OCI-LY7 (cell line): ENCODE results near the gene AMFR. TPM values are rescaled to one million over a fixed set of nuclear protein-coding genes. Genes with fewer than 3 reads are reported as not detected.

Source experiments
- BruUV-seq: library from RNA; stranded (reverse); fragments of 400-500 nt; replicated peaks from 2 replicates; lab custom pipeline; 2021; lab: Mats Ljungman, UMichigan
- CTCF ChIA-PET: fragments of 300-600 bp; sonication (Branson Sonifier 250); formaldehyde crosslinking; loops from one replicate; lab custom pipeline; 2022; ENCODE audit warnings: antibody characterized with exemption; ENCODE audit not compliant: unreplicated experiment; lab: Charles Lee
- POLR2A ChIA-PET: fragments of 300-600 bp; sonication (Branson Sonifier 250); formaldehyde crosslinking; loops from one replicate; lab custom pipeline; 2022; ENCODE audit warnings: antibody characterized with exemption; lab: Charles Lee
- DNase-seq: peaks from one replicate; pipeline ENCODE4 v3.0.0-alpha.2; 2015; ENCODE audit warnings: low spot score
- H2AFZ ChIP-seq: fragments of 200-600 bp; sonication (generic), shearing (Covaris generic); 2 replicates; pipeline ENCODE4 v1.6.1; 2014; ENCODE audit warnings: mild to moderate bottlenecking, antibody characterized with exemption, low read length, moderate library complexity
- H3K27ac ChIP-seq: fragments of 200-600 bp; sonication (generic); 2 replicates; pipeline ENCODE4 v1.5.1; 2014; ENCODE audit warnings: mixed run types, low read depth, mild to moderate bottlenecking, moderate library complexity, low read length, inconsistent platforms; ENCODE audit not compliant: poor library complexity, severe bottlenecking
- H3K36me3 ChIP-seq: fragments of 200-600 bp; sonication (generic); 2 replicates; pipeline ENCODE4 v1.6.1; 2014; ENCODE audit warnings: mild to moderate bottlenecking, antibody characterized with exemption, low read length, moderate library complexity, mixed read lengths; ENCODE audit not compliant: insufficient read depth
- H3K4me1 ChIP-seq: fragments of 200-600 bp; sonication (generic); 2 replicates; pipeline ENCODE4 v1.5.1; 2014; ENCODE audit warnings: mild to moderate bottlenecking, low read length; ENCODE audit not compliant: insufficient read depth, poor library complexity, severe bottlenecking
- H3K4me2 ChIP-seq: fragments of 200-600 bp; sonication (generic); 2 replicates; pipeline ENCODE4 v1.6.1; 2014; ENCODE audit warnings: mild to moderate bottlenecking, low read length
- H3K4me3 ChIP-seq: fragments of 200-600 bp; sonication (generic); 2 replicates; pipeline ENCODE4 v1.5.1; 2014; ENCODE audit warnings: mild to moderate bottlenecking, low read depth, low read length; ENCODE audit not compliant: poor library complexity, severe bottlenecking
- H3K79me2 ChIP-seq: fragments of 200-600 bp; sonication (generic); 2 replicates; pipeline ENCODE4 v1.6.1; 2016; ENCODE audit warnings: low read depth, mild to moderate bottlenecking, low read length, moderate library complexity, mixed read lengths; ENCODE audit not compliant: insufficient read depth
- H3K9me2 ChIP-seq: fragments of 200-600 bp; sonication (generic); 2 replicates; pipeline ENCODE4 v1.6.1; 2016; ENCODE audit warnings: mild to moderate bottlenecking, low read length, mixed read lengths; ENCODE audit not compliant: insufficient read depth
- H3K9me3 ChIP-seq: fragments of 200-600 bp; sonication (generic); 2 replicates; pipeline ENCODE4 v1.6.1; 2014; ENCODE audit warnings: mild to moderate bottlenecking, mixed run types, low read length, mixed read lengths
- H4K20me1 ChIP-seq: fragments of 200-600 bp; sonication (generic); 2 replicates; pipeline ENCODE4 v1.6.1; 2014; ENCODE audit warnings: mild to moderate bottlenecking, antibody characterized with exemption, low read length, moderate library complexity, mixed read lengths; ENCODE audit not compliant: insufficient read depth
- CTCF ChIP-seq: fragments of 200-600 bp; sonication (generic); conservative IDR thresholded peaks from 2 replicates; pipeline ENCODE4 v1.5.1; 2014; ENCODE audit warnings: mild to moderate bottlenecking, antibody characterized with exemption, low read length, moderate library complexity, mixed read lengths
- EZH2phosphoT487 ChIP-seq: fragments of 200-600 bp; sonication (generic); IDR thresholded peaks from 2 replicates; pipeline ENCODE4 v1.6.1; 2018; ENCODE audit warnings: low read depth, borderline replicate concordance, mild to moderate bottlenecking, mixed run types, antibody characterized with exemption, low read length, moderate library complexity, mixed read lengths
- intact Hi-C: fragments of 100-400 bp; cut with micrococcal nuclease; formaldehyde crosslinking; loops from one replicate; pipeline ENCODE4 v1.10.0; 2022; ENCODE audit not compliant: unreplicated experiment
- total RNA-seq, 2 experiments: library from RNA; depleted of rRNA in 1 of 2; stranded (reverse); fragments of >200 nt in 1 of 2; shearing (Covaris generic) in 1 of 2; gene quantifications; 2 replicates each; pipeline ENCODE4 v1.2.3, GENCODE V29; 2014 to 2022

Gene AMFR
- total RNA-seq, 2 experiments from 2014 or later, result 87.7 to 101 TPM

GRCh38 chr16:56349711-56350161 lies 75.6 kb downstream of the AMFR start:
- no peak overlapping the region for H3K4me3 ChIP-seq
- H3K9me2 ChIP-seq, result no peaks in the 10 kb centered on the region
- no peaks in the 10 kb centered on the region for H3K4me1 ChIP-seq
- no peak for DNase-seq
- CTCF ChIA-PET, result no interaction called here
- no peaks in the 10 kb centered on the region for H3K9me3 ChIP-seq
- no peaks in the 10 kb centered on the region for H4K20me1 ChIP-seq
- intact Hi-C loops, result no loop called here
- TF ChIP-seq CTCF, result no peak
- no peak for TF ChIP-seq EZH2phosphoT487
- BruUV-seq, result no TSS peak
- no peak overlapping the region for H3K27ac ChIP-seq
- no peak overlapping the region for H2AFZ ChIP-seq
- H3K36me3 ChIP-seq, result no peaks in the 10 kb centered on the region
- no peaks in the 10 kb centered on the region for H3K79me2 ChIP-seq
- H3K4me2 ChIP-seq, result no peak overlapping the region
- POLR2A ChIA-PET, result no interaction called here

- no peak overlapping the region for H3K27ac ChIP-seq
- POLR2A ChIA-PET, result no interaction called here
- H3K79me2 ChIP-seq, result no peaks in the 10 kb centered on the region
- no peaks in the 10 kb centered on the region for H3K36me3 ChIP-seq
- H3K4me1 ChIP-seq, result no peaks in the 10 kb centered on the region
- H4K20me1 ChIP-seq, result no peaks in the 10 kb centered on the region
- TF ChIP-seq CTCF, result no peak
- TF ChIP-seq EZH2phosphoT487, result no peak
- no peaks in the 10 kb centered on the region for H3K9me3 ChIP-seq
- no TSS peak for BruUV-seq
- no peak overlapping the region for H3K4me2 ChIP-seq
- no peak overlapping the region for H2AFZ ChIP-seq
- no peak for DNase-seq
- intact Hi-C loops, result no loop called here
- no peaks in the 10 kb centered on the region for H3K9me2 ChIP-seq
- CTCF ChIA-PET, result no interaction called here
- no peak overlapping the region for H3K4me3 ChIP-seq
These were observed 76.3 kb downstream of the AMFR start for GRCh38 chr16:56349086-56349415.

GRCh38 chr16:56348168-56349085 lies 76.9 kb downstream of the AMFR start:
- H4K20me1 ChIP-seq, result no peaks in the 10 kb centered on the region
- H3K4me1 ChIP-seq, result no peaks in the 10 kb centered on the region
- ChIA-PET CTCF (no interaction called here), POLR2A (no interaction called here)
- DNase-seq, result no peak
- TF ChIP-seq EZH2phosphoT487 (no peak), CTCF (no peak)
- no peak overlapping the region for H3K27ac ChIP-seq
- no peaks in the 10 kb centered on the region for H3K79me2 ChIP-seq
- no peak overlapping the region for H3K4me2 ChIP-seq
- no peaks in the 10 kb centered on the region for H3K9me3 ChIP-seq
- no peaks in the 10 kb centered on the region for H3K36me3 ChIP-seq
- BruUV-seq, result no TSS peak
- H3K4me3 ChIP-seq, result no peak overlapping the region
- H2AFZ ChIP-seq, result no peak overlapping the region
- no peaks in the 10 kb centered on the region for H3K9me2 ChIP-seq
- intact Hi-C loops, result no loop called here
